ENCODE measurements around the gene XXYLT1. TPM values are rescaled to one million over a fixed set of nuclear protein-coding genes. Genes with fewer than 3 reads are reported as not detected.
A peak's percentile ranks its signal among the peaks of the same experiment; 100 is the strongest.

XXYLT1 gene
- total RNA-seq, 1 donor from 2014 or later = 13.6 TPM

GRCh38 chr3:195198426-195199346 is 72.3 kb downstream of the XXYLT1 start:
- Histone ChIP-seq H3K27me3 (ENCODE audit: control insufficient read depth in 3 of 3, insufficient read depth in 3 of 3, low read length in 3 of 3) (no peaks in the 10 kb centered on the region), H3K36me3 (ENCODE audit: control insufficient read depth in 3 of 3, insufficient read depth in 3 of 3, low read length in 3 of 3) (no peaks in the 10 kb centered on the region), H3K4me3 (ENCODE audit: low read length in 3 of 3) (no peak overlapping the region), H3K27ac (ENCODE audit: low read depth, low read length) (no peak overlapping the region), H3K4me1 (ENCODE audit: control insufficient read depth in 3 of 3, insufficient read depth in 3 of 3, low read length in 3 of 3) (peaks cover 0 to 3% (median 2%) of the 10 kb centered on the region in 3 donors), H3K9ac (ENCODE audit: low read depth in 1 of 3, low read length in 3 of 3) (no peak overlapping the region), H3K9me3 (ENCODE audit: control insufficient read depth in 3 of 3, low read length in 3 of 3) (no peaks in the 10 kb centered on the region)

GRCh38 chr3:195197765-195198425 is 73.1 kb downstream of the XXYLT1 start:
- Histone ChIP-seq H3K4me1 (ENCODE audit: control insufficient read depth in 3 of 3, insufficient read depth in 3 of 3, low read length in 3 of 3) (peaks cover 0 to 3% (median 2%) of the 10 kb centered on the region in 3 donors), H3K36me3 (ENCODE audit: control insufficient read depth in 3 of 3, insufficient read depth in 3 of 3, low read length in 3 of 3) (no peaks in the 10 kb centered on the region), H3K9ac (ENCODE audit: low read depth in 1 of 3, low read length in 3 of 3) (no peak overlapping the region), H3K27ac (ENCODE audit: low read depth, low read length) (no peak overlapping the region), H3K9me3 (ENCODE audit: control insufficient read depth in 3 of 3, low read length in 3 of 3) (no peaks in the 10 kb centered on the region), H3K27me3 (ENCODE audit: control insufficient read depth in 3 of 3, insufficient read depth in 3 of 3, low read length in 3 of 3) (no peaks in the 10 kb centered on the region), H3K4me3 (ENCODE audit: low read length in 3 of 3) (no peak overlapping the region)

DNA sequence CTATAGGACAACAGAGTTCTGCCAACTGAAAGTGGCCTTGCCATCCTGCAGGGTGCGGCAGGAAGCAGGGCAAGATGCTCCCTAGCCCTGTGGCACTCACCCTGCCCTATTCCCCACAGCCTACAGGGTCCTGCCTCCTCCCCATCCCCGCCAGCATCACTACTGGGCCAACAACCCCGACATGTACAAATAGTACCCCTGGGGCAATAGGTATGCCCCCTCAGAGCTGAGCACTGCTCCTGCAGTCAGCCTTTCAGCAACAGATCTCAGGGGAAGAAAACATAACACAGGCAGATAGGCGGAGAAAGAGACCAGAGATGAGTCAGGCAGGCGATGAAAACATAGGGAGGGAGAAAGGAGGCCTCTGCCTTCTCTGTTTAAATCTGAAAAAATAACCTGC is 74.7 kb downstream of the XXYLT1 start:
- no peak overlapping the region for H3K9ac ChIP-seq (ENCODE audit: low read depth in 1 of 3, low read length in 3 of 3)
- H3K4me3 ChIP-seq (ENCODE audit: low read length in 3 of 3) = no peak overlapping the region
- no peak overlapping the region for H3K27ac ChIP-seq (ENCODE audit: low read depth, low read length)
- H3K4me1 ChIP-seq (ENCODE audit: control insufficient read depth in 3 of 3, insufficient read depth in 3 of 3, low read length in 3 of 3) = peaks cover 0 to 3% (median 2%) of the 10 kb centered on the region in 3 donors
- H3K9me3 ChIP-seq (ENCODE audit: control insufficient read depth in 3 of 3, low read length in 3 of 3) = peaks cover 2% of the 10 kb centered on the region in 3 donors
- no peaks in the 10 kb centered on the region for H3K27me3 ChIP-seq (ENCODE audit: control insufficient read depth in 3 of 3, insufficient read depth in 3 of 3, low read length in 3 of 3)
- no peaks in the 10 kb centered on the region for H3K36me3 ChIP-seq (ENCODE audit: control insufficient read depth in 3 of 3, insufficient read depth in 3 of 3, low read length in 3 of 3)

DNA sequence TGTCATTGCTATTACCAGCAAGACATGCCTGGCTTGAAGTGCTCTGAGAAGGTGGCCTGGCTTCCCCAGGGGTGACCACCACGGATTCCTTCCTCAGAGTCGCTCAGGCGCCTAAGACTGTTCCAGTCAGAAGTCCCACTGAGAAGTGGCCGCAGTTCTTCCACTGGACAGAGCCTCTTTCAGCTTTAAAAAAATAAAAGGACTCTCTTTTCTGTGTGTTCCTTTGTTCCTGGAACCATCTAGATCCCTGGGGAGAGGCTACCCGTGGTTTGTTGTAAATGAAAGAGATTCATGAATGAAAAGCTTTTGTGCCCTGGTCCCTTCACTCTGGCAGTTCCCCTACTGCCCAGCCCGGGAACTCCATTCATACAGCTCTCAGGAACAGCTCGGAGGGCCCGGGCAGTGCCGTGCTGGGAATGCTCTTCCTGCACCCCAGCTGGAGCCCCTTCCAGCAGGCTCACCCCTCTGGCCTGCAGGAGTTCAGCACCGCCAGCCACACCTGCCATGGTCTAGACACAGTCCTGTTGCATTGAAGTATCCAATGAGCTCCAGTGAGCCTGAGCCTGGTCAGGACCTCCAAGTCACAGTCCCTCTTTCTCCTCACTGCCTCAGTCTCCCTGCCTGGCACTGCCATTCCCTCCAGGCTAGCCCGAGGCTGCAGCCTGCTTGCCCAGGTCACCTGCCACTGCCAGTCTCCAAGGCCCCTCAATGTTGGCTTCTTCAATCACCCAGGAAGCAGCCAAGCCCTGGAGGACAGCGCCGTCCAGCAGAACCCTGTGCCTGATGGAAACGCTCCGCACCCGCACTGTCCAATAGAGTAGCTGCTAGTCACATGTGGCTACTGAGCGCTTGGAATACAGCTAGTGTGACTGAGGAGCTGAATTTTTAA is 75.4 kb downstream of the XXYLT1 start:
- H3K27ac ChIP-seq (ENCODE audit: low read depth, low read length) = no peak overlapping the region

GRCh38 chr3:195194559-195195206 is 76.3 kb downstream of the XXYLT1 start:
- no peak overlapping the region for H3K9ac ChIP-seq (ENCODE audit: low read depth in 1 of 3, low read length in 3 of 3)

More for the DNA sequence above, 75.4 kb downstream of the XXYLT1 start:
- Histone ChIP-seq H3K9ac (ENCODE audit: low read depth in 1 of 3, low read length in 3 of 3) (no peak overlapping the region), H3K9me3 (ENCODE audit: control insufficient read depth in 3 of 3, low read length in 3 of 3) (peaks cover 2 to 4% (median 2%) of the 10 kb centered on the region in 3 donors), H3K36me3 (ENCODE audit: control insufficient read depth in 3 of 3, insufficient read depth in 3 of 3, low read length in 3 of 3) (no peaks in the 10 kb centered on the region), H3K4me1 (ENCODE audit: control insufficient read depth in 3 of 3, insufficient read depth in 3 of 3, low read length in 3 of 3) (peaks cover 0 to 3% (median 2%) of the 10 kb centered on the region in 3 donors), H3K27me3 (ENCODE audit: control insufficient read depth in 3 of 3, insufficient read depth in 3 of 3, low read length in 3 of 3) (no peaks in the 10 kb centered on the region), H3K4me3 (ENCODE audit: low read length in 3 of 3) (no peak overlapping the region)

GRCh38 chr3:195191580-195191979 is 79.4 kb downstream of the XXYLT1 start:
- Histone ChIP-seq H3K27ac (ENCODE audit: low read depth, low read length) (no peak overlapping the region), H3K9me3 (ENCODE audit: control insufficient read depth in 3 of 3, low read length in 3 of 3) (peaks cover 2 to 4% (median 2%) of the 10 kb centered on the region in 3 donors), H3K4me3 (ENCODE audit: low read length in 3 of 3) (no peak overlapping the region), H3K27me3 (ENCODE audit: control insufficient read depth in 3 of 3, insufficient read depth in 3 of 3, low read length in 3 of 3) (no peaks in the 10 kb centered on the region), H3K36me3 (ENCODE audit: control insufficient read depth in 3 of 3, insufficient read depth in 3 of 3, low read length in 3 of 3) (no peaks in the 10 kb centered on the region), H3K4me1 (ENCODE audit: control insufficient read depth in 3 of 3, insufficient read depth in 3 of 3, low read length in 3 of 3) (peaks cover 3 to 13% (median 5%) of the 10 kb centered on the region in 3 donors), H3K9ac (ENCODE audit: low read depth in 1 of 3, low read length in 3 of 3) (no peak overlapping the region)

More at GRCh38 chr3:195194559-195195206, 76.3 kb downstream of the XXYLT1 start:
- no peaks in the 10 kb centered on the region for H3K36me3 ChIP-seq (ENCODE audit: control insufficient read depth in 3 of 3, insufficient read depth in 3 of 3, low read length in 3 of 3)
- no peaks in the 10 kb centered on the region for H3K27me3 ChIP-seq (ENCODE audit: control insufficient read depth in 3 of 3, insufficient read depth in 3 of 3, low read length in 3 of 3)
- no peak overlapping the region for H3K4me3 ChIP-seq (ENCODE audit: low read length in 3 of 3)
- peaks cover 0 to 3% (median 0%) of the 10 kb centered on the region in 3 donors for H3K4me1 ChIP-seq (ENCODE audit: control insufficient read depth in 3 of 3, insufficient read depth in 3 of 3, low read length in 3 of 3)
- peaks cover 2 to 4% (median 2%) of the 10 kb centered on the region in 3 donors for H3K9me3 ChIP-seq (ENCODE audit: control insufficient read depth in 3 of 3, low read length in 3 of 3)
- no peak overlapping the region for H3K27ac ChIP-seq (ENCODE audit: low read depth, low read length)

DNA sequence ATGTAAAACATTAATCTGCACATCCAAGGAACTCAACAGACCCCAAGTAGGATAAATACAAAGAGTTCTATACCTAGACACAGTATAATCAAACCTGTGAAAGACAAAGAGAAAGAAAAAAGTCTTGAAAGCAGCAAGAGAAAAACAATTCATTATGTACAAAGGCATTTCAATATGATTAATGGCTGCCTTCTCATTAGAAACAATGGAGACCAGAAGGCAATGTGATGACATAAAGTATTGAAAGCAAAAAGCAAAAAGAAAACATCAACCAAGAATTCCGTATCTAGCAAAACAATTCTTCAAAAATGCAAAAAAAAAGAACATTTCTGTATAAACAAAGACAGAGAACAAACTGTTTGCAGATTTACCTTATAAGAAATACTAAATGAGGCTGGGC is 81.1 kb downstream of the XXYLT1 start:
- Histone ChIP-seq H3K4me1 (ENCODE audit: control insufficient read depth in 3 of 3, insufficient read depth in 3 of 3, low read length in 3 of 3) (peaks cover 5 to 21% (median 12%) of the 10 kb centered on the region in 3 donors), H3K9ac (ENCODE audit: low read depth in 1 of 3, low read length in 3 of 3) (no peak overlapping the region), H3K36me3 (ENCODE audit: control insufficient read depth in 3 of 3, insufficient read depth in 3 of 3, low read length in 3 of 3) (no peaks in the 10 kb centered on the region)

GRCh38 chr3:195188426-195188927 is 82.5 kb downstream of the XXYLT1 start:
- H3K4me3 ChIP-seq (ENCODE audit: low read length in 3 of 3) = peak overlapping the region in 1 of 3 donors; percentile 15
- no peaks in the 10 kb centered on the region for H3K27me3 ChIP-seq (ENCODE audit: control insufficient read depth in 3 of 3, insufficient read depth in 3 of 3, low read length in 3 of 3)
- no peak overlapping the region for H3K27ac ChIP-seq (ENCODE audit: low read depth, low read length)
- peaks cover 11 to 24% (median 18%) of the 10 kb centered on the region in 3 donors for H3K4me1 ChIP-seq (ENCODE audit: control insufficient read depth in 3 of 3, insufficient read depth in 3 of 3, low read length in 3 of 3)
- no peaks in the 10 kb centered on the region for H3K36me3 ChIP-seq (ENCODE audit: control insufficient read depth in 3 of 3, insufficient read depth in 3 of 3, low read length in 3 of 3)
- no peak overlapping the region for H3K9ac ChIP-seq (ENCODE audit: low read depth in 1 of 3, low read length in 3 of 3)
- H3K9me3 ChIP-seq (ENCODE audit: control insufficient read depth in 3 of 3, low read length in 3 of 3) = peaks cover 2 to 4% (median 2%) of the 10 kb centered on the region in 3 donors

More for the DNA sequence above, 81.1 kb downstream of the XXYLT1 start:
- H3K4me3 ChIP-seq (ENCODE audit: low read length in 3 of 3) = no peak overlapping the region
- no peaks in the 10 kb centered on the region for H3K27me3 ChIP-seq (ENCODE audit: control insufficient read depth in 3 of 3, insufficient read depth in 3 of 3, low read length in 3 of 3)
- peaks cover 2 to 4% (median 2%) of the 10 kb centered on the region in 3 donors for H3K9me3 ChIP-seq (ENCODE audit: control insufficient read depth in 3 of 3, low read length in 3 of 3)
- H3K27ac ChIP-seq (ENCODE audit: low read depth, low read length) = no peak overlapping the region

Measured in skeletal muscle tissue (tissue), 4 donors.